Erythroblast (primary cell): ENCODE results near the gene TMEM244.
"Not testable (repeated sequence)": the region's sequence is repeated elsewhere in the genome, so short reads cannot be mapped to it uniquely, and the experiment has no call there.

Source experiments
- DNase-seq, 2 experiments: peaks; one replicate each; lab custom pipeline; 2025; lab: John Stamatoyannopoulos, UW
- GATA1 ChIP-seq: IDR thresholded peaks from 2 replicates; pipeline ENCODE4 v1.6.1; 2011; ENCODE audit warnings: low read depth, mild to moderate bottlenecking, control low read depth, low read length, moderate library complexity
- POLR2A ChIP-seq: IDR thresholded peaks from 2 replicates; pipeline ENCODE4 v1.6.1; 2011; ENCODE audit warnings: mild to moderate bottlenecking, low read length

TMEM244 gene

DNA sequence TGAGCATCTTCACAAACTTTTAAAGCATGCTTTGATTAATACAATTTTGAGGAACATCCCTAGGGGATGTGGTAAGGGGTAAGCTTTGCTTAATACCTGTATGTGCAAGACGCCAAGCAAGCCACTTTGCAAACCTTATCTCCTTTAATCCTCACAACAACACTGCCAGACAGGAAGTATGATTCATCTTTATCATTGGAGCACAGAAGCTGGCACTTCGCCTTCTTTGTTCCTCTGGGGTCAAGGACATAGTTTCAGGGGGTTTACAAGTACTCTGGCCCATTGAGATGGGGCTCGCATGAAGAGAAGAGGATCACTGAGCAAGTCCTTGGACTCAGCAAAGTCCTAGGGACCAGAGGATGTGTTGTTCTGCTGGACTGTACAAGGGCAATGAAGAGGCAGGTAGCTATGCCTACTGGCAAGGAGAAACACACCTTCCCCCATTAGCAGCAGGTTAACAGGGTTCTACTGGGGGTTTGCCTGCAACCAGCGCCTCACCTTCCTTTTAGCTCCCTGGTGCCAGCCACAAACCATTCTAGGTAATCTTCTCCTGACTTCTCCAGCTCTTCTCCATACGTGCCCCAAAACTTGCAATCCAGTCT is 8.8 kb downstream of the TMEM244 start:
- DNase-seq: peak; percentile 74 to 88
- TF ChIP-seq GATA1: no peak
- no peak for TF ChIP-seq POLR2A

GRCh38 chr6:129849456-129849855 is 11.7 kb downstream of the TMEM244 start:
- TF ChIP-seq POLR2A (no peak), GATA1 (no peak)
- DNase-seq: peak in 1 of 2 experiments; percentile 9

DNA sequence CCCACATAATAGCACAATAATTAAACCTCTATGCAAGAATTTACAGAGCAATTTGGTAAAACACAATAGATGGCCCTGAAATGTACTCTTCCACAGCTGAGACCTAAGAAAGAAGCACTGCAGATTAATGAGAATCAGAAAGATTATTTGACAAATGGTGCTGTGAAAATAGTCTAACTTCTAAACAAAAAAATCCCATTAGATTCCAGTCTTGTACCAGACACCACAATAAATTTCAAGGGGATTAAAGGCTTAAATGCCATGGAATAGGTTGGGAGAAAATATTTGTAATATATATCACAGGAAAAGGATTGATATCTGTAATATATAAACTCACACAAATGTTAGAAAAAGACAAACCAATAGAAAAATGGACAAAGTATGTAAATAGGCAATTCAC is 14.4 kb downstream of the TMEM244 start:
- DNase-seq: no peak
- TF ChIP-seq POLR2A (no peak), GATA1 (no peak)

- TF ChIP-seq POLR2A: no peak
- no peak for TF ChIP-seq GATA1
- DNase-seq: no peak
These were observed 15.4 kb downstream of the TMEM244 start for GRCh38 chr6:129845696-129846095.

DNA sequence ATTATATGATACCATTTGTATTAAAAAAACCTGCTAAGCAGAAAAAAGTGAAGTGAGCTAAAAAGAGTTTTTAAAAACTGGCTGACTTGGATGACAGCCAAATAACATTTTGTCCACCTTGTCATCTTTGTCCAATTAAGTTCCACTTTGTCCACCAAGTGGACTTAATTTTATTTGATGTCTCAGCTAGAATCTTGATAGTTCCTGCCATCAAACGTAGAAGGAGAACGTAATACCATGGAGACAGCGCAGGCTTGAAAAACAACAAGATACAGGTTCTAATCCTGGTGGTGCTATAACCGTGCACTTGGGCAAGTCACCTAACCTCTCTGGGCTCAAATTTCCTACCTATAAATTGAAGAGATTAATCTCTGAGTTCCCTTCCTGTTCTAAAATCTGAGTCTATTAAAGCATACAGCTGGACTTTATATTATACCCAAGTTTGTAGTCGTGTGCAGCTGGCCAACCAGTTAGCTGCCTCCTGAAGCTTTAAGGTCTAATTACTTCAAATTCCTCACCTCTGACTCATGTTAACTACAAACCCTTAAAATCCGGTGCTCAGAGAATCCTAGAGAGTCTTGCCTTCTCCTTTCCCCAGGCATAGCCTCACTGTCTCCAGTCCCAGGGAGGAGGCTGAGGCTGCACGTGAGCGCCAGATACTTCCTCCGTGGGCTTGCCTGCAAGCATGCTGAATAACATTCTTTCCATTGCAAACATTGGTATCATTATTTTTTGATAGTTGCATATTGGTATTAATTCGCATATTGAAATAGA is 16.8 kb downstream of the TMEM244 start:
- DNase-seq: peak; percentile 15 to 25
- TF ChIP-seq POLR2A: no peak

- peak in 1 of 2 experiments; percentile 25 for DNase-seq
- TF ChIP-seq POLR2A: no peak
- no peak for TF ChIP-seq GATA1
These were observed 17.5 kb downstream of the TMEM244 start for GRCh38 chr6:129843573-129843972.

DNA sequence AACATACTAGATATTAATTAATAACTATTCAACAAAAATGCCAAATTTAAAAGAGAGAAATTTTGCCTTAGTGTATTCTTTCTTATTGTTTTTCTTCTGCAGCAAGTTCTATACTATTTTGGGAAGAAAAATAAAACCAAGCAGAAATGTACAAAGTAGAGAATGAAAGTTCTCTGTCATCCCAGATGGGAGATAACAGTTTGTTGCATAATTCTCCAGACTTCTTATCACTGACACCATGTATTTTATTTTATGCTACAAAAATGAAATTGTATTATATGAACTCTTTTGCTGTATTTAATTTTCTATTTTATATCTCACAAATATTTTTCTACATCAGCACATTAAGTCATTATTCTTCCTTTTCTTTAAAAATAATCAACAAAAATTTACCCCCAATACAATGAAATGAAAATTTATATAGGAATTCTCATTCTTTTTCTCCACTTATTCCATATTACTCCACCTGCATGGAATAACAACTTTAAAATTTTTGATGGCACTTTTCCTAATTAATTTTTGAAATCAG is 18.2 kb downstream of the TMEM244 start:
- peak; percentile 62 to 69 for DNase-seq
- TF ChIP-seq POLR2A: no peak
- no peak for TF ChIP-seq GATA1

- TF ChIP-seq POLR2A (no peak), GATA1 (no peak)
- DNase-seq: peak; percentile 19 to 37
These were observed 19.0 kb downstream of the TMEM244 start for GRCh38 chr6:129842137-129842536.

DNA sequence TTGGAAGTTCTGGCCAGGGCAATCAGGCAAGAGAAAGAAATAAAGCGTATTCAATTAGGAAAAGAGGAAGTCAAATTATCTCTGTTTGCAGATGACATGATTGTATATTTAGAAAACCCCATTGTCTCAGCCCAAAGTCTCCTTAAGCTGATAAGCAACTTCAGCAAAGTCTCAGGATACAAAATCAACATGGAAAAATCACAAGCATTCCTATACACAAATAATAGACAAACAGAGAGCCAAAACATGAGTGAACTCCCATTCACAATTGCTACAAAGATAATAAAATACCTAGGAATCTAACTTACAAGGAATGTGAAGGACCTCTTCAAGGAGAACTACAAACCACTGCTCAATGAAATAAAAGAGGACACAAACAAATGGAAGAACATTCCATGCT is 21.6 kb downstream of the TMEM244 start:
- DNase-seq: not testable (repeated sequence)

GRCh38 chr6:129835691-129836090 is 25.4 kb downstream of the TMEM244 start:
- DNase-seq: no peak

DNA sequence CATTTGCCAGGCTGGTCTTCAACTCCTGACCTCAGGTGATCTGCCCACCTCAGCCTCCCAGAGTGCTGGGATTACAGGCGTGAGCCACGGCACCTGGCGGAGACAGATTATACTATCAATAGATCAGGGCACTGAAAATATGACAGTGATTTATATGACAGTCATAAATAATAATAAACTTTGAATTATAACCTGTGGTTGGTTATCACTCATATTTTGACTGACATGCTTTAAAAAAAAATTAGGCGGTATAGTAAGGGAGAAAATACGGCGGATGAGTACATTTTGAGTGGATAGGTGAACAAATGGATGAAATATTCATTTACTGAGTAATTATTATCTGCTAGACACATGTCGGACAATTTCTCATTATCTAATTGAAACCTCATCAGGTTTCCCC is 28.8 kb downstream of the TMEM244 start:
- no peak for DNase-seq
- TF ChIP-seq POLR2A (no peak), GATA1 (no peak)

More at GRCh38 chr6:129835691-129836090, 25.4 kb downstream of the TMEM244 start:
- TF ChIP-seq POLR2A (no peak), GATA1 (no peak)

DNA sequence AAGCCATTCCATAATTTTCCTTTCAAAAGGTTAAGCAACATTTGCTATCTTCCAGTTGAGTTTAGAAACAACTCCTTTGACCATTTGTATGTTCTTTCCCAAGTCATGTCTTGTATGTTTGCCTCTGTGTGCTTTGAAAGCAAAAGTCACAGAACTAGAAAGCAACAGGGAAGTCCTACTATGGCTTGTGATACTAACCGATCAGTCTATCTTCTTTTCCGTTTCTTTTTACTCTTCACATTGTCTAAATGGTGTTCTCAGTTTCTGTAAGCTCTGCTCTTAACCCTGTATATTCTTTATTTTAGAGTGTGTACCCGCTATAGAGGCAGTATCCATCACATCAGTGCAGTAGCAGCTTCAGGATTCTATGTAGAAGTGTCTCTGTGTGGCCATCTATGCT is 32.9 kb downstream of the TMEM244 start:
- TF ChIP-seq GATA1 (no peak), POLR2A (no peak)
- DNase-seq: no peak

DNA sequence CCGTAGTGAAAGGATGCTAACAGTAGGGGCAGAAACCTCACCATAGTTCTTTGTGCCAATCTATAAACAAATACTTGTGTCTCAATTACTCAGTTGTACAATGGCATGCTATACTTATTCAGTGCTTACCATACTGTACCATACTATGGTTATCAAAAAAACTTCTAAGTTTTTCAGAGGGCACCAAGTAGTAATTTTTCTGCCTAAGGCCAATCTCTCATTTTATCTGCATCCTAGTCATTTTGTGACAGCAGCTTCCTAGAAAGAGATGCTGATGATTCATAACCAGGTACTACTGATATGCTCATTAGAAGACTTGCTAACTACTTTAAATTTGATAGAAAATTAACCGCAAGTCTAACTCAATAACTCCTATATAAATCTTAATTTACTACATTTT is 42.9 kb downstream of the TMEM244 start:
- TF ChIP-seq GATA1: no peak
- TF ChIP-seq POLR2A: no peak
- no peak for DNase-seq

DNA sequence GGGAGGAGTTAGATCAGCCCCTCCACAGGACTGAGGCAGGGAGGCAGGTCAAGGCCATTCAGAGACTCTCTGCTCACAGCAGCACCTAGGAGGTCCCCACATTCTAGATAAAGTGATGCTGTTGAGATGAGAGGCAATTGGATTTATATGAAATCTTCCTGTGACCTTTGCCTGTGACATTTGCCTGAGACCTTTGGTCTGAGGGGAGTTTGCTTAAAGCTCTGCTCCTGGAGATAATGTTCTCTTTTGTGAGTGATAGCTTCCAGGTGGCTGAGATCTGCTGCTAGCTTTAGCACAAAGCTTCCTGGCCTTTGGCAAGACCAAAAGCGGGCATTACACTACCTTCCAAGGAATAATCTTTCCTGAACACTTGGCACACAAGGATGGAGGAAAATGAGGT is 43.3 kb downstream of the TMEM244 start:
- no peak for DNase-seq
- TF ChIP-seq GATA1 (no peak), POLR2A (no peak)

DNA sequence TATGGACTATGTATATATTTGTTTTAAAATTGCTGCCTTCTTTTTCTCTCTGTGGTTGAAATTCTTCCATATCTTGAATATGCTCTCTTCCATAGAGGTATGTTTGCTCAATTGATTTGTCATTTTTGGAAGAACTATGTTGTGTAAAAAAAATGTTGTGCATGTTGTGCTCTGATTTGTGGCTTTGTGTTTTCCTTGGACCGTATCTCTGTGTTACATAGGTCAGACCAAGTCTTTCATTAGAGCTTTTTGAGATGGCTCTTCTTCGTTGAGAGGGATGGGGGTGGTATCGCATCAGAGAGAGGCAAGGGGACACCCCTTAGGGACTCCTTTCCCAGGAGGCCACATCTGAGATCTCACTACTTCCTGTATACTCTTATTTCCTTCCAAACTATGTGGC is 43.8 kb downstream of the TMEM244 start:
- no peak for TF ChIP-seq GATA1
- no peak for TF ChIP-seq POLR2A
- no peak for DNase-seq

- DNase-seq: no peak
- TF ChIP-seq POLR2A (no peak), GATA1 (no peak)
These were observed 48.9 kb downstream of the TMEM244 start for GRCh38 chr6:129812145-129812777.

DNA sequence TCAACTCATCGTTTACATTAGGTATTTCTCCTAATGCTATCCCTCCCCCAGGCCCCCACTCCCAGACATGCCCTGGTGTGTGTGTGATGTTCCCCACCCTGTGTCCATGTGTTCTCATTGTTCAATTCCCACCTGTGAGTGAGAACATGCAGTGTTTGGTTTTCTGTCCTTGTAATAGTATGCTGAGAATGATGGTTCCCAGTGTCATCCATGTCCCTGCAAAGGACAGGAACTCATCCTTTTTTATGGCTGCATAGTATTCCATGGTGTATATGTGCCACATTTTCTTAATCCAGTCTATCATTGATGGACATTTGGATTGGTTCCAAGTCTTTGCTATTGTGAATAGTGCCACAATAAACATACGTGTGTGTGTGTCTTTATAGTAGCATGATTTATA is 54.0 kb downstream of the TMEM244 start:
- not testable (repeated sequence) for DNase-seq

DNA sequence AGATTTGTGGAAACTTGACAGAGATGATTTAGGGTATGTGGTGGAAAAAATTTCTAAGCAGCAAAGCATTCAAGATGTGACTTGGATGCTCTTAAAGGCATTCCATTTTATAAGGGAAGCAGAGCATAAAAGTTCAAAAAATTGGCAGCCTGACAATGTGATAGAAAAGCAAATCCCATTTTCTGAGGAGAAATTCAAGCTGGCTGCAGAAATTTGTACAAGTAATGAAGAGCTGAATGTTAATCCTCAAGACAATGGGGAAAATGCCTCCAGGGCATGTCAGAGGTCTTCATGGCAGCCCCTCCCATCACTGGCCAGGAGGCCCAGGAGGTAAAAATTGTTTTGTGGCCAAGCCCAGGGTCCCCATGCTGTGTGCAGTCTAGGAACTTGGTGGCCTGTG is 58.2 kb downstream of the TMEM244 start:
- DNase-seq: not testable (repeated sequence)
